ENCODE measurements around the gene KCNQ1. TPM values are rescaled to one million over a fixed set of nuclear protein-coding genes. Genes with fewer than 3 reads are reported as not detected.

Gene KCNQ1
- total and polyA plus RNA-seq, 8 donors: 14.0 to 61.1 (median 46.7) TPM

DNA sequence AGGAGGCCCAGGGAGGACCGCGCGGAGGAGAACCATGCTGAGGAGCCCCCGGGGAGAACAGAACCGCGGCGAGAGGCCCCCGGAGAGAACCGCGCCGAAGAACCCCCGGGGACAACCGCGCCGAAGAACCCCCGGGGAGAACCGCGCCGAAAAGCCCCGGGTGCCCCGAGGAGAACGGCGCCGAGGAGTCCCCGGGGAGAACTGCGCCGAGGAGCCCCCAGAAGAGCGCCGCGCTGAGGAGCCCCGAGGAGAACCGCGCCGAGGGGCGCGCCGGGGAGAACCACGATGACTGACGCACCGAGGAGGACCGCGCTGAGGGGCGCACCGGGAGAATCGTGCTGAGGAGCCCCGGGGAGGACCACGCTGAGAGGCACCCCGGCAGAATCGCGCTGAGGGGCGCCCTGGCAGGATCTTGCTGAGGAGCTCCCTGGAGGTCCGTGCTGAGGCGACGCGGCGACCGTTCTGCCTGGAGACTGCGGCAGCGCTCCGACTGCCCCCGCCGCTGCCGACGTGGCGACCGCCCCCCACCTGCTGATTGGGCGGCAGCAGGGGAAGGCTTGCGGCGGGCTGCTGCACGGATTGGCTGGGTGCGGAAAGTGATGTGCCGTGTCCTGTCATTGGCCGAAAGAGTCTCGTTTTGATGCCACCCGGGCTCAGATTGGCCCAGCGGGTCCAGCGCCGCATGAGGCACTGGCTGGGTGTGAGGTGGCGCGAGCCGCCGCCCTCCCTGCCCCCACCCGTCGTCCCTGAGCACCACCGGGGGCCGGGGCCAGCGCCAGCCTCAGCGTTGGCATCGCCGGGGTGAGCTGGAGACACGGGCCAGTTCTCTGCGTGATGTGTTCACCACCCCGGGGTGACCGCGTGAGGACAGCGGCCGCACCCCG is 255.0 kb downstream of the KCNQ1 start, which contains the start of gene KCNQ1OT1:
TSS of gene KCNQ1OT1 (minus strand) at position 464 of the 884 bp plus-strand sequence.
- no peak for FAIRE-seq
- TF ChIP-seq, protein P1, sequence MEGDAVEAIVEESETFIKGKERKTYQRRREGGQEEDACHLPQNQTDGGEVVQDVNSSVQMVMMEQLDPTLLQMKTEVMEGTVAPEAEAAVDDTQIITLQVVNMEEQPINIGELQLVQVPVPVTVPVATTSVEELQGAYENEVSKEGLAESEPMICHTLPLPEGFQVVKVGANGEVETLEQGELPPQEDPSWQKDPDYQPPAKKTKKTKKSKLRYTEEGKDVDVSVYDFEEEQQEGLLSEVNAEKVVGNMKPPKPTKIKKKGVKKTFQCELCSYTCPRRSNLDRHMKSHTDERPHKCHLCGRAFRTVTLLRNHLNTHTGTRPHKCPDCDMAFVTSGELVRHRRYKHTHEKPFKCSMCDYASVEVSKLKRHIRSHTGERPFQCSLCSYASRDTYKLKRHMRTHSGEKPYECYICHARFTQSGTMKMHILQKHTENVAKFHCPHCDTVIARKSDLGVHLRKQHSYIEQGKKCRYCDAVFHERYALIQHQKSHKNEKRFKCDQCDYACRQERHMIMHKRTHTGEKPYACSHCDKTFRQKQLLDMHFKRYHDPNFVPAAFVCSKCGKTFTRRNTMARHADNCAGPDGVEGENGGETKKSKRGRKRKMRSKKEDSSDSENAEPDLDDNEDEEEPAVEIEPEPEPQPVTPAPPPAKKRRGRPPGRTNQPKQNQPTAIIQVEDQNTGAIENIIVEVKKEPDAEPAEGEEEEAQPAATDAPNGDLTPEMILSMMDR (IDR thresholded peaks at IDR 0.05): no peak

DNA sequence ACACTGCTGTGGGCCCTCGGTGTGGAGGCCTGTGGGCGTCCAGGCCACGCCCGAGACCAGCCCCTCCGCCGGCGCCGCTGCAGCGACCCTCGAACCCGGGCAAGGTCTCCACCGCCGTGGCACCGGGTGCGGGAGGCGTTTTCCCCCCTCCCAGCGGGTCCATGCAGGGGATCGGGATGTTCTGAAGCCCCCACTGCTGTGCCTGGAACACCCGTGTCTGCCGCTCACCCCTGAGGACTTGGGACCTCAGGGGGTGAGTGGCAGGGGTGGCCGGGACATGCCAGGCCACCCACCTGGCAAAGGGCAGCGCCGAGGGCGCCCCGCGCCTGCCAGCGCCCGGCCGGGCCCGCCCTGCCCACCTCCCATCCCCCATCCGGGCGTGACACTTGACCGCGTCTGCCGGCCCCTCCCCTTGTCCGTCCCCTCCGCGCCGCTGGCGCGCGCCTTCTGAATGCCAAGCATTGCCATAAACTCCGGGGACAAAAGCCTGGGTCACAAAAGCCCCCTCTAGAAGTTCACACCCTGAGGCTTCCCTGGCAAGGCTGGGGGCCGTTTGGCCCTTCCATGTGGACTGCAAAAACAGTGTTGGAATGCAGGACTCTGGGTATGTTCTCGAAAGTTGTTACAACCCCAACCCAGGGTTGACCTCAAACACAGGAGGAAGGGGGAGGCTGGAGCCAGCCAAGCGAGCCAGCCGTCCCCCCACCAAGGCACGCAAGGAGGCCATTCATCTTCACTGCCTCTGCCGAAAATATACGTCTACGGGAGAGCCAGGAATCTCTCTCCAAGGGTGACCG is 255.8 kb downstream of the KCNQ1 start:
- peaks cover 0 to 4% (median 0%) of the 10 kb centered on the region in 3 donors for H3K4me1 ChIP-seq

More for the DNA sequence above, 255.0 kb downstream of the KCNQ1 start, which contains the start of gene KCNQ1OT1:
- Histone ChIP-seq H3K27ac (peak within 1 kb of the TSS; percentile 76 to 89 (median 82)), H3K27me3 (no peaks in the 10 kb centered on the region), H3K36me3 (no peaks in the 10 kb centered on the region), H3K9me3 (no peaks in the 10 kb centered on the region), H3K4me3 (peak within 1 kb of the TSS; percentile 33 to 52 (median 43)), H3K4me1 (peaks cover 0 to 4% (median 0%) of the 10 kb centered on the region in 3 donors)
- intact Hi-C loops (cut with DNase I): loop anchor here in 2 of 3 donors (10.0 kb wide), 1 partner anchor 185 kb away; the partner anchor contains the start of gene CDKN1C (in 2 of the 2)
- DNase-seq (peak; percentile 88 to 95 (median 92)), ATAC-seq (peak; percentile 89 to 93 (median 92))
- WGBS, 2 donors: 52 to 54% methylated on average over 91 to 98 of the region's 98 CpGs

DNA sequence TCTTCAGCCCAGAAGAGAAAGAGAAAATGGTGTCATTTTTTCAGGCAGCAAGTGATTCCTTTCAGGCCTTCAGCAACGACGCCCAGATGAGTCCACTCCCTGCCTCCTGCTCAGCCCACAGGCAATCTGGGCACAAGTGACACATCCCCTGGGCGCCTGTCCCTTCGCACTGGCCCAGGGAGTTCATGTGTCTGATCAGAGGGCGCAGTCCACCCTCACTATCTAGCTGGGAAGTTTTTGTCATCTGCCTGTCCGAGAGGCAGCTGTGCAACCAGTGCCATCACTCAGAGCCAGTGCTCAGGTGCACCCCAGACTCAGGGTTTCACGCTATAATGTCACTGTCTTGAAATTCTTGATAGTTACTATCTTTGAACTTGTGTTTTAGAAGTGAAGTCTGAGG is 256.4 kb downstream of the KCNQ1 start:
- DNase-seq (peak in 3 of 6 donors; percentile 11 to 44 (median 35)), ATAC-seq (no peak), FAIRE-seq (no peak)
- H3K4me1 ChIP-seq: peaks cover 0 to 4% (median 0%) of the 10 kb centered on the region in 3 donors
- no peaks in the 10 kb centered on the region for H3K36me3 ChIP-seq
- 87 to 89% methylated on average over 7 of the region's 7 CpGs for WGBS, 2 donors
- no peak overlapping the region for H3K4me3 ChIP-seq
- no peaks in the 10 kb centered on the region for H3K9me3 ChIP-seq
- H3K27ac ChIP-seq: no peak overlapping the region
- H3K27me3 ChIP-seq: no peaks in the 10 kb centered on the region
- intact Hi-C loops (cut with DNase I): no loop called here
- TF ChIP-seq, protein P1 (IDR thresholded peaks at IDR 0.05): no peak

More for the DNA sequence above, 255.8 kb downstream of the KCNQ1 start:
- intact Hi-C loops (cut with DNase I): no loop called here
- no peaks in the 10 kb centered on the region for H3K9me3 ChIP-seq
- H3K4me3 ChIP-seq: peak overlapping the region; percentile 27 to 52 (median 38)
- no peaks in the 10 kb centered on the region for H3K36me3 ChIP-seq
- peak; percentile 43 to 62 (median 58) for ATAC-seq
- peak; percentile 52 to 87 (median 68) for DNase-seq
- WGBS, 2 donors: 52 to 58% methylated on average over 40 to 52 of the region's 52 CpGs
- no peak for FAIRE-seq
- H3K27me3 ChIP-seq: no peaks in the 10 kb centered on the region
- H3K27ac ChIP-seq: peak overlapping the region; percentile 76 to 89 (median 82)
- TF ChIP-seq, protein P1 (IDR thresholded peaks at IDR 0.05): no peak

DNA sequence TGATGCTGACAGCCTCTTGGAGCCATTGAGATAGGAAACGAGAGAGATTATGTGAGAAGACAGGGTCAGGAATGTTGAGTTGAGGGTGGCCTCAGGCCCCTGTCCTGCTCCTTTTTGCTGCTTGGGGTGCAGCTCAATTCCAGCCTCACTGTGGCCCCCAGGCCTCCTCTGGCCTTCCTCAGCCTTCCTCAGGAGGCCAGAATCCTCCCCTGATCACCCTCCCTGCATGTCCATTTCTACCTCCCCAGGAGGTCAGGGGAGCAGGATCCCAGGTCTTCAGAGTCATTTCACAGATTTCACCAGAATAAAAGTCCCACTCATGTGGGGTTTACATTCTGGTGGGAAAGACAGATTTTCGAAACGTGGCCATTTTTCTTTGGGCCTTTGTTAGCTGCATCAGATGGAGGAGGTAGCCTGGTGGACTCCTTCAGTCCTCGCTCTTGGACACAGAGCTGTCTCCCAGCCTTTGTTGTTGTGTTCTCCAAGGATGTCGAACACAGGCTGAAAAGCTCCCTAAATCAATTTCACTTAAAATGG is 257.2 kb downstream of the KCNQ1 start:
- Histone ChIP-seq H3K27ac (no peak overlapping the region), H3K4me1 (peaks cover 0 to 4% (median 0%) of the 10 kb centered on the region in 3 donors), H3K36me3 (no peaks in the 10 kb centered on the region), H3K4me3 (no peak overlapping the region), H3K9me3 (no peaks in the 10 kb centered on the region), H3K27me3 (no peaks in the 10 kb centered on the region)
- no peak for ATAC-seq
- FAIRE-seq: no peak
- TF ChIP-seq, protein P1 (IDR thresholded peaks at IDR 0.05): no peak
- WGBS, 2 donors: 93 to 96% methylated on average over 5 of the region's 5 CpGs
- DNase-seq: peak in 1 of 6 donors; percentile 27
- intact Hi-C loops (cut with DNase I): no loop called here
